ENCODE results near the gene COX18.

- TF ChIP-seq YY1 (IDR thresholded peaks at IDR 0.05; ENCODE audit: insufficient read depth, insufficient read length) = no peak
- TF ChIP-seq ZNF274 (IDR thresholded peaks at IDR 0.05; ENCODE audit: low read depth, low read length) = no peak
- no peak for TF ChIP-seq SUZ12 (IDR thresholded peaks at IDR 0.05; ENCODE audit: extremely low read depth, insufficient read depth, insufficient read length)
These were observed 35.2 kb upstream of the COX18 start for GRCh38 chr4:73104695-73105094.
